ENCODE data around the gene RSPH1.

The RSPH1 gene

GRCh38 chr21:42531771-42532170 lies 35.7 kb upstream of the RSPH1 start:
- DNase-seq: no peak

- DNase-seq: no peak
Observed at GRCh38 chr21:42530167-42530518, 34.1 kb upstream of the RSPH1 start.

GRCh38 chr21:42527489-42528158 lies 31.6 kb upstream of the RSPH1 start:
- peak; percentile 17 for DNase-seq

DNA sequence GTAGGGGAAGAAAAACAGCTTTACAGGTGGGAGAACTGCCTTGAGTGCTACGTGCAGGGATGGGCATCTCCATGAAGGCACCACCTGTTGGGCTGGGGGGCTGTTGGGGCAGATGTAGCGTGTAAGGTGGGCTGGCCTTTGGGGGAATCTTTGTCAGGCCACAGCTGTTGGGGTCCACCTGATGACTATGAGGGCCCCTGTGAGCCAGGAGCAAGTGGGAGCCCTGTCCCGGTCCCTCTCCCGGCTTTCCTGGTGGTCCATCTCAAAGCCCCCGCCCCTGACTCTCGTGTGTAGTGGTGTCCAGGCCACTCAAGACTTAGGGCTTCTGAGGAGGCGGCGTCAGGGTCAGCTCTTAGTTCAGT lies 31.1 kb upstream of the RSPH1 start:
- no peak for DNase-seq

- no peak for DNase-seq
Observed at GRCh38 chr21:42526379-42526727, 30.3 kb upstream of the RSPH1 start.

- DNase-seq: no peak
Observed at GRCh38 chr21:42525676-42526378, 29.8 kb upstream of the RSPH1 start.

- peak; percentile 68 for DNase-seq
Observed at GRCh38 chr21:42525029-42525581, 29.1 kb upstream of the RSPH1 start.

DNA sequence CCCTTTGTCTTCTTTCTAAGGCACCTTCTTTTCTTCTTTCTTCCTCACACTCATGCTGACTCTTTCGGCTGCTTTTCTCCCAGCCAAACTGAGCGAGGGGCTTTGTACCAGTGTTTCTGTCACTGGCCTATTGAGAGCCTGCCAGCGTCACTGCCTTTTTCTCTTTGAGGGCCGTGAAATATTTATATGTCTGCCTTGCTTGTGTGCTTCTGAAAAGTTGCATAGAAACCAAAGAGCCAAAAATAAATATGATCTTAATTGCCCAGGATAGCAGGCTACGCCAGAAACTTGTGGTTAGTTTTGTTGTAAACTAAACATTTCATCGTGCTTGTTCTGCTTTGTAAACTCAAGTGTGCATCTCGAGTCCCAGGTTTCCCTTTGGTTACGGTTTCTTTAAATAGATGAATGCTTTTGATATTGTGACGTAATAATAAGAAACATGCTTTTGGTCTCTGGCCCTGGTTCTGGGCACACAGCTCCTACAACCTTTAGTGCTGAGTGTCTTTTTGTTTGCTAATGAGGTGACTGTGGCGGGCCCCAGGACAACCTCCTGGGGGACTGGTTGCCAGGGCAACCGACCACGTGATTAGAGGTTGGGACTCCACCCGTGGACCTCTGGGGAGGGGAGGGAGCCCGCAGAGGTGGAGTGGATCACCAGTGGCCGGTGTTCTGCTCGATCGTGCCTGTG lies 28.5 kb upstream of the RSPH1 start:
- peak; percentile 82 for DNase-seq

DNA sequence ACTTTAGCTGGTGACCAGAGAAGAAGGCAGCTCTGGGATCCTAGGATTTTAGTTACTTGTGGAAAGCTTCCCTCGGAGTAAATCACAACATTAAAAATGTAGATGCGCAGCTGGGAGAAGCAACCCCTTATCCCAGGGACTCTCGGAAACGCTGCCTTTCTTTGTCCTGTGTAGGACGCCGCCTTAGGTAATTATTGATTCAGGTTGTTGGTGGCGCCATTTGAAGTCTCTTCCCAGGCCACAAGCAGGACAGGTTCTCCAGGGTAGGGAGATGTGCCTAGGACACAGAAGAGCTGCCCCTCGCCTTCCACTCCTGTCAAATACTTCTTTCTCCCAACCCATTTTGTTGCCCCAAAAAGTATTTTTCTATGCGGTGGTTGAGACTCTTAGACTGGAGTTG lies 27.9 kb upstream of the RSPH1 start:
- peak; percentile 50 for DNase-seq

GRCh38 chr21:42523211-42523610 lies 27.2 kb upstream of the RSPH1 start:
- no peak for DNase-seq

DNA sequence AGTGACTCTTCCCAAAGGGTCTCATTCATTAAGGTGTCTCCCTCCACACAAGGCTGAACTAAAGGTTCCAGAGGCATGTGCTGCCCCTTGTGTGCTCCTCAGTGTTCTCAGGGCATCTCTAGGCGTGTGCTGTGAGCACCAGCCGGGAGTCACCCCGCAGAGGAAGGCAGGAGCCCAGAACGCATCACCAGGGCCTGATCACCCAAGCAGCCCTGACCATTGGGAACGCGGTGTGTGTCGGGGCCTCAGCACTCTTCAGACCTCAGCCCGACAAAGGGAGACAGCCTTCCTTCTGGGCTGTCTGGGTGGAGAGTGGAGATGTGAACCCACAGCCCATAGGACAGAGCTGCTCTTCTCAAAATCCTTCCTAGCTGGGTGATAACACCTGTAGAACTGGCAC lies 26.7 kb upstream of the RSPH1 start:
- DNase-seq: no peak

GRCh38 chr21:42522271-42522670 lies 26.2 kb upstream of the RSPH1 start:
- DNase-seq: no peak

DNA sequence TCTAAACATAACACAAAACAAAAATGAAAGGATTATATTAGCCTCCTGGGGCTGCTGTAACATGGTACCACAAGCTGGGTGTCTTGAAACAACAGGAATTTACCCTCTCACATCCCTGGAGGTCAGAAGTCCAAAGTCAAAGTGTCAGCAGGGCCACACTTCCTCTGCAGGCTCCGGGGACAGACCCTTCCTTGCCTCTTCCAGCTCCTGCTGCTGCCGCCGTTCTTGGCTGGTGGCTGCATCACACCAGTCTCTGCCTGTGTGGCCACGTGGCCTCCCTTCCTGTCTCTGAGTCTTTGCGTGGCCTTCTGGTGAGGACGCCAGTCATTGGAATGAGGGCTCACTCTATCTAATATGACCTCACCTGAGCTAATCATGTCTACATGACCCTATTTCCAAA lies 25.8 kb upstream of the RSPH1 start:
- DNase-seq: no peak

DNA sequence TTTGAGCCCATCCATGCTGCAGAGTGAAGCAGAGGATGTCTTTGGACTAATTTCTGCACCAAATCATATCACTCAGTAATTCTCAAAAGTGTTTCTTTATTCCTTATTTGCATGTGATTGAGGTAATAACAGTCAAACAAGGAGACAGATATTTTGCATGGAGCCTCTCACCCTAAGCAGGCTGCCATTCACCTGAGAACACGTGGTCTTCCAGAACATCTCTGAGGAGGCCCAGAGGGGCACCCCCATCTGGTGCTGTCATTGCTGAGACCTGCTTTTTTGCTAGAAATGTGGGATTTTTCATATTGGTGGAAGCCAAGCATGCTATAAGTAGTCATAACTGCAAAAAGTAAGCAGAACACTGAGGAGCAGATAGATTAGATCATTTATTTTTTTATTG lies 25.4 kb upstream of the RSPH1 start:
- DNase-seq: no peak

- no peak for DNase-seq
Observed at GRCh38 chr21:42520628-42521253, 24.7 kb upstream of the RSPH1 start.

GRCh38 chr21:42518626-42519025 lies 22.6 kb upstream of the RSPH1 start:
- DNase-seq: no peak

- DNase-seq: no peak
Observed at GRCh38 chr21:42518215-42518614, 22.2 kb upstream of the RSPH1 start.

DNA sequence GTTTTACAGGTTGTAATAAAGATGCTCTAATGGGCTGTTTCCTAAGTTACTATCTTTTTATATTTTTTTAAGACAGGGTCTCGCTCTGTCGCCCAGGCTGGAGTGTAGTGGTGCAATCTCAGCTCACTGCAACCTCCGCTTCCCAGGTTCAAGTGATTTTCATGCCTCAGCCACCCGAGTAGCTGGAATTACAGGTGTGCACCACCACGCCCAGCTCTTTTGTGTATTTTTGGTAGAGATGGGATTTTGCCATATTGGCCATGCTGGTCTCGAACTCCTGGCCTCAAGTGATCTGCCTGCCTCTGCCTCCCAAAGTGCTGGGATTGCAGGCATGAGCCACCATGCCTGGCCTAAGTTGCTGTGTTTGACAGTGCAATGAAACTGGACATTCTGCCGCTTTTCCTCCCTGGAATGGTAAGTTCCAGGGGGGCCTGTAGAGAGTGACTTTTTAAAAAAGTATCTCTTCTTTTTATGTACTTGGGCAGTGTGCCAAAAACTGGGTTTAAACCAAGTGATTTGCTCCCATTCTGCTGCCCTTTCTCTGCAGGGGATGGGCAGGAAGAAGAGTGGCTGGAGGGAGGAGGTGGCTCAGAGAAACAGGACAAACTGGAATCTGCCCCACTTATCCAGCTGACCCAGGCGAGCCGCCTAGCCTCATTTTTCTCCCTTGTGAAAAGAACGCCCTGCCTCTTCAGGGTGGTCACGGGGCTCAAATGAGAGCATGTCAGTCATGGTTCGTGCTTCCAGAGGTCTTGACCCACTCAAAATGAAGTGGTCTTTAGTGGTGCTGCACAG lies 19.9 kb upstream of the RSPH1 start:
- DNase-seq: peak; percentile 79

DNA sequence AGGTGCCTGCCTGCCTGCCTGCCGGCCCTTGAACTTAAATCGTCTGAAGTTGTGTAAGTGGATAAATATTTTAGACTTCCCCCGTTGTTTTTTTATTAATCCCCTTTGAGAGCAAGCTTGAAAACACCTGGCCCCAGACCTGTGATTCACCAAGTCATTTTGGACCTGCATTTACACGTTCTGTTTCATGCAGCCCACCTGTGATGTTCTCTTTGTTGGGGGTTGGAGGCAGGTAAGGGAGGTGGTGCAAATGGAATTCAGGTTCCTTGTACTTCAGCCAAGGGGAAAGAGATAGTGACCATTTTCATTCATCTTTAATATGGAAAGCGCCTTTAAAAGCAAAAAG lies 18.8 kb upstream of the RSPH1 start:
- DNase-seq: no peak

DNA sequence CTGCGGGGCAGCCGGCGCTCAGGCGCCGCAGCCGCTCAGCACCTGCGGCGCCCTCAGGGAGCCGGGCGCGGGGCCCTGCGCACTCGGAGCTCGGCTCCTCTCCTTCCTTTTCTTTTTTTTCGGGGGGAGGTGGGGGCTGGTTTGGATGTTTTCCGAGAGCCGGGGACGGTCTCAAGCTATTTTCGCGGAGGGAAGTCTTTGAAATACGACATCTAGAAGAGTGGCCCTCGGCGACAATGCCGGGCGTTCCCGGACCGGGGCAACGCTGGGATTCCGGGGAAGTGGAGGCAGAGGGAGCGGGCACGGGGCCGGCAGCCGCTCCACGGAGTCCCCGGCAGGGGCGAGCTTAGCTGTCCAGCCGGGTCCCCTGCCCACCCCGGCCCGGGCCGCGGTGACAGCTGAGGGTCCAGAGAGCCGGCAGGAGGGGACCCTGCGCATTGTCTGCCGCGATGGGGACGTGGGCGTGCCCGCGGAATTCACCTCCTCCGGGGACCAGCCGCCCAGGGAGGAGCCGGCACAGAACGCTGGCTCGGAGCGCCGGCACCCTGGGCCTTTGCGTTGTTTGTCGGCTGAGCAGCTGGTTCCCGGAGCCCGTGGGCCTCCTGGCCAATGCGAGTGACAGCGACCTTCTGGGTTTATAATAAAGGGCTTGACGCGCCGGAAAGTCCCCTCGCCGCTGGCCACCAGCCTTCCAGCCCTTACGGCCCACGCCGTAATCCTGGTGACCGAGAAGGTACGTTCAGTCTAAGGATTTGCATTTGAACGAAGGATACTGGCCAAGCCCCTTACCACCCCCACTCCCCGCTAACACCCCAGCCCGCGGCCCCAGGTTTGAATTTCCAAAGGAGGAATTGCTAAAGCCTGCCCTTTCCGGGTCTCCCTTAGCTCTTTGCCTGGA lies 18.2 kb upstream of the RSPH1 start:
- DNase-seq: peak; percentile 51

DNA sequence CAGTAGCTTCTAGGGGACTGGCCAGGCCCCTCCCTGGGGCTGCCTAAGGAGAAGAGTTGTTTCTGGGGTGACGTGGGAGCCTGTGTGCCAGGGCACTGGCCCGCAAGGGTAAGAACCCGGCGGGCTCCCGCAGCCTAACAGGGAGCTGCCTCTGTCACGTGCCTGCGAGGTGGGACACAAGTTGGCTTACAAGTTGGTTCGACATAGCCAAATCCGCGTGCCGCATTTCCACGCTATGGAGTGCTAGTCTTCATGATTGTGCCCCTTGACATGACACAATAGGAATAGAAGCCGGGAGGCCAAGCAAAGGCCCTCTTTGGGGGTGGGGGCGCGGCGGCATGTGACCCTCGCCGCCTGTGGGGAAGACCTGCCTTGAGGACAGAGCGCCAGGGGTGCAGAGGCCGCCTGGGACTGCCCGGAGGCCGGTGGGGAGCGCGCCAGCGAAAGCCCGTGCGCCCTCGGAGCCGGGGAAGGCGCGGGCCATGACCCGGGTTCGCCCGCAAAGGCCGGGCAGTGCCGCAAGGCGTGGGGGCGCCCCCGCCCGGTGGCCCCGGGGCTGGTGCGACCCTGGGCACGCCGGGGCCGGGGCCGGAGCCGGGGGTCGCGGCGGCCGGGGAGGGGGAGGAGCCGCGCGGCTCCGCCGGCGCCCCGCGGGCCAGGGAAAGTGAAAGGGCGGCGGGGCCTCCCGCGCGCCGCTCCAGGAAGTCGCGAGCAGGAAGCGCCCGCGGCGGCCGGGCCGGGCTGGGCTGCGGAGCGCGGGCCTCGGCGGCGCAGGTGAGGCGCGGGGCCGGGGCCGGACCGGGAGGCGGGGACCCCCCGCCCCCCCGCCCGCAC lies 17.3 kb upstream of the RSPH1 start, which contains the start of gene SLC37A1:
Gene SLC37A1 (plus strand): TSS at position 702 of the 834 bp plus-strand sequence. CDS start 4,603 bp downstream, outside the sequence.
- DNase-seq: no peak

All from NCI-H510A treated with DMSO at 0.1 percent for 48 hours (cell line).